DMS53 (cell line): ENCODE measurements around the gene UCP3.

Source experiments
- DNase-seq: peaks from one replicate; lab custom pipeline; 2025; lab: John Stamatoyannopoulos, UW

Gene UCP3

DNA sequence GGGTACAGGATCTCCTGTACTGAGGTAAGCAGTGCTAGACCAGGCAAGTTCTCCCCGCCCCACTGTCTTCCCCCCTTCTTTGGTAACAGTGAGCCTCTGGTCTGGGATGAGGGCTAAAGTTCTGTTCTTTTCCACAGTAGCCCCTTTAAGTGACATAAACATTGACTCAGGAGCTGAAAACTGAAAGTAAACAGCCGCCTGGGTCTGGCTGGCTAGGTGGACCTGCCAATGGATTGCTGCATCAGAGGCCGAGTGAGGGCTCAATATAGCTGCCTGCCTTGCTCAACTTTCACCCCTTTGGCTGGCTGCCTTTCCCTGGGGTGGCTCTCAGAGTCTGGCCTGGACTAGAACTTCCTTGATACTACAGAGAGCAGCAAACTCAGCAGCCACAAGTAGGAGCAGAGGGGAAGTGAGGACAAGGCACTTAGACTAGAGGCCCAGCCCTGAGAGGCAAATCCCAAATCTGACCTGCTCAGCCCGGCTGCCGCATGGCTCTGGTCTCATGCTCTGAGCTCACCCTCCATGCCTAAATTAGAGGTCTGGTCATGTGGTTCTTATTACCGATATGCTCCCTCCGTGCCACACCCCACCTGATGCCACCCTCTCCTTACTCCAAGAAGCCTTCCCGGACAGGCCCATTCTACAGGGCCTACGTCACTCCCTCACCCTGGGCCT is 9.6 kb upstream of the UCP3 start:
- peak; percentile 62 for DNase-seq

DNA sequence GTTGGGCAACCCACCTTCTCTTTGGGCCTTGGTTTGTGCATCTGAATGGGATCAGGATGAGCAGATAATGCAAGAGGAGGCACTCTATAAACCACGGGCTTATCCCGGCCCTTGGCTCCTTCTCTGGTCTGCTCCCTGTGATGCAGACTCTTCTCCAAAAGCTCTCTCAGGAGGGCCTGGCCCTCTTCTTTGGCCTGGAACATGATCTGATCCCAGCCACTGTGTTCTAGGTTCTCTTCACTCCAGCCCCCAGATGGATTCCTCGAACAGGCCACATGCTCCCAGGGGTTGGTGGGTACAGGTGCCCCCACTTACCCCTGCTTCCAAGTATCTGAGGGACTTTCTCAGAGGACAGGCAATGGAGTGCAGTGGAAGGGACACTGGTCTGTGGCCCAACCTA is 8.7 kb upstream of the UCP3 start:
- DNase-seq, result no peak

- no peak for DNase-seq
Observed at GRCh38 chr11:74015919-74016684, 7.2 kb upstream of the UCP3 start.

DNA sequence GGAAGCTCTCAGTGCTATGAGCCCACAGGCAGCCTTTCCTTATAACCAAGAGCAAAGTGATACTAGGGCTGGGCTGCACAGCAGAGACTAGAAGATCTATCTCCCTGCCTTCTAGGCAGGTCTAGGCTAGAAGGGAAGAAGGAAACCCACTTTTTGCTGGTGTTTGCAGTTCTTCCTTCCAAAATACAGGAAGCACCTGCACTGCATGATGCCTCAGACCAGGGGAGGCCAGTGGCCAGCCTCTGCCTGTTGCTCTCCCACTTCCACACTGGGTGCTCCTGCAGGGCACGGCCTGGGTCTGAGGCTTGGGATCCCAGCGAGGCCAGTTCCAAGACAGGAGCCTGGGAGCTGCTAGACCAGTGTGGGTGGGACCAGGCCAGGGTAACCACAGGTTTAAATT is 6.0 kb upstream of the UCP3 start:
- no peak for DNase-seq

GRCh38 chr11:74013141-74013540 is 4.3 kb upstream of the UCP3 start:
- DNase-seq, result no peak

GRCh38 chr11:74012074-74012809 is 3.4 kb upstream of the UCP3 start:
- DNase-seq, result no peak

GRCh38 chr11:74011360-74012073 is 2.6 kb upstream of the UCP3 start:
- no peak for DNase-seq

DNA sequence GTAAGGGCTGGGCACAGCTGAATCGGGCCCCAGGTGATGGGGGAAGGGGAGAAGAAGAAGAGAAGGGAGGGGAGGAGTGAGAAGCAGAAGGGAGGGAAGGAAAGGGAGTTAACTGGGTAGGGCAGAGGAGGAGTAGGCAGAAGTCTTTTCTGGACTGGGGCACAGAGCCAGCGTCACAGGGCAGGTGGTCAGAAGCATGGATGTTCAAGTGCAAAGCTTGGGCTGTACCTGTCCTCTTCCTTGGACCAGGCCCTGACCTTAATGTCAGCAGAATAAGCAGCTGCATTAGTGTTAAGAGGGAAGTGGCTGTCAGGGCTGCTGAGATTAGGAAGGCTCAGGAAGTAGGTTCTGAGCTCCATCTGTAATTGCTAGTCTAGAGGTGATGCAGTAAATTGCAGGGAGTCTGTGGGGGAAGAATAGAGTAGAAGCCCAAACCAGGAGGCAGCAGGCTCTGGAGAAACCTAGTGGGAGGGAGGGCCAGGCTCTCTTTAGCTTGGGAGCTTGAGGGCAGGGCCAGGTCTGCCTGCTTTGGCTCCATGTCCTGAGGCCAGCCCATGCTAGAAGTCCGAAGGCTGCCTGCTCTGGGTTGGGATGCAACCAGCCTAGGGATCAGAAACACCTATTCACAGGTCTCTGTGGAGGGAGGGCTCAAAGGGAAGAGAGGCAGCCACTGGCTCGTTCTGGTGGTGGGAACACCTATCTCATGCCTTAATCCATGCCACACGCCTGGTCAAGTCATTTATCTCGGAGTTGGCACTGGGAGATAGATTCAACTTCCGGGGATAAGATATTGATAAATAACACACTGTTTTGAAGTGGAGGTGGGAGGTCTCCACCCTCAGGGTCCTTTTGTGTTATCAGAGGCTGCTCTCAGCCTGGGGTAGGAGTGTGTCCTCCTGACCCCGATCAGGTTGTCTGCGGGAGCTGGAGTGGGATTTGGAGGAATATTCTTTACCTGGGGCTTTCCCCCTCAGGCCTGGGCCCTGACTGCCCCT is 1.7 kb upstream of the UCP3 start:
- DNase-seq, result peak; percentile 62

DNA sequence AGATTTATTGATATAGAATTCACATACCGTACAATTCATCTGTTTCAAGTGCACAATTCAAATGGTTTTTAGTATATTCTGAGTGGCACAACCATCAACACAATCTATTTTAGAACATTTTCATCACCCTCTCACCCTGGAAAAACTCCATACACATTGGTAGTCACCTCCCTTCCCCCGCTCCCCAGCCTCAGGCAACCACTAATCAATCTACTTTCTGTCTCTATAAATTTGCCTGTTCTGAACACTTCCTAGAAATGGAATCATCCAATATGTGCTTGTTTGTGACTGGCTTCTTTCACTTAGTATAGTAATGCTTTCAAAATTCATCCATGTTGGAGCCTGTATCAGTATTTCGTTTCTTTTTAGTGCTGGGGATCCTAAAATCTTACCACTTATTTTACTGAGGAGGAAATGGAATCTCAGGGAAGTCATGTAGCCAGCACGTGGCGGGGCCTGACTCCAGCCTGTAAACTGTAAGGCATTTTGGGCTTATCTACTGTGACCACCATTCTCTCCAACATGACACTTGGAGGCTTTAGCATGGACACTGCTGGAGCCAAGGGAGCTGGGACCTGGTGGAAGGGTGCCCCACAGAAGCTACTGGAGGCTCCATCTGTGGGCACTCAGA is 905 bp upstream of the UCP3 start:
- no peak for DNase-seq

GRCh38 chr11:74009230-74009547 is 304 bp upstream of the UCP3 start:
- no peak for DNase-seq

DNA sequence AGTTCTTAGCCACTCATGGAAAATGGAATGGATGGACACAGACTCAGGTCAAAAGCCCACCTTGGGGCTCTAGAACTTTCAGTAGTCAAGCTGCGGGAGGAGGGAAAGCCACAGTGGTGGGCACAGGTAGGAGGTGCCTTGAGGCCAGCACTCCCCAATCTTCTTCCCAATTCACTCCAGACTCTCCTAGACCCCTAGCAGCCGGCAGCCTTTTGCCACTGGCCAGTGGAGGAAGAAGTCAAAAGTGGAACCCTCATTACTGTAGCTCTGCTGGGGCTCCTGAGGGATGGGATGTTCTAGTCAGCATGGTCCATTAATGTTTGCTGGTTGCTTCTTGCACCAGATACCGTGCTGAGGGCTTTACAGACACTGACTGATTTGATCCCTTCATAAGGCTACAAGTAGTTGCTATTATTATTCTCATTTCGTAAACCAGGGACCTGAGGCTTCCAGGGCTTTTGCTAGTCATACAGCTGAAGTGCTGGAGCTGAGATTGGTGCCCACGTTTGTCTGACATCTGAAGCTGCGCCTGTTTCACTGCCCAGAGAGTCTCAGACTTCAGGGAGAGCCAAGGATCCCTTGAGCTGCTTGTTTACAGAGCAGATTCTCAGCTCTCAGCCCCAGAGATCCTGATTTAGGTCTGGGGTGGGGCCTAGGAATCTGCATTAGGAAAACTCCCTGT is 1.1 kb downstream of the UCP3 start:
- DNase-seq, result no peak

GRCh38 chr11:74006743-74007304 is 2.1 kb downstream of the UCP3 start:
- no peak for DNase-seq

GRCh38 chr11:74005721-74006517 is 3.0 kb downstream of the UCP3 start:
- no peak for DNase-seq

DNA sequence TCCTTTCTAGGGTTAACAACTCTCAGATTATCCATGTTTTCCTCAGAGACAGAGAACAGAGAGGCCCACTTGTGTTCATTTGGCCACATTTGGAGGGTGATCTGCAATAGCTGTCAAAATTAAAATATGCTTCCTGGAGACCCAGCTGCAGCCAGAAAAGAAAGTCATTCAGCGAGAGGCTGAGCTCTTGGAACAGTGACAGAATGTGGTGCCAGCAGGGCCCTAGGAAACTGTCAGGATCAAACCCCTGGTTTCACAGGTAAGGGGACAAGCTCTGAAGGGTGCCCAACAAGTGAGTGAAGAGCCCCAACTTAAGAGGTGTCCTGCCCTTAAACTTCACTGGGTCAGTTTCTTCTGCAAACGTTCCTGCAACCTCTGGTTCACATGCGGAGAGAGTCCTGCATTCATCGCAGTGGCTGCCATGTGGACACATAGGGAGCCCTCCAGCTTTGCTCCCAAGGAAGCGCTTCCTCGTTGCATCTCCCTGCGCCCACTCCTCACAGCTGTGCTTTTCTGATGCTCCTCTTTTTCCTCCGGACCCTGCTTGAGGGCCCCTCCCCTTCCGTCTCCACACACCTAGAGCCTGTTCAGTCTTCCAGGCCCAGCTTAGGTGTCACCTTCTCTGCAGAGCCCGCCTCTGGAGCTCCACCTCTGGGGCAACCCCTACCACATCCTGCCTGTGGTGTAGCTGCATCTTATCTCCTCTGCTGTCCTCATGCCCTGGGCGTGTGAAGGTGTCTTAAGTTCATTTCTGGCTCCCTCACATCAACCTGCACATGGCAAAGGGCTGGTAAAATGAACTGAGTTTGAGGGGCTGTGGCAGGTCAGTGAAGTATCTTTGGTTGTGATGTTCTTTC is 3.9 kb downstream of the UCP3 start:
- DNase-seq, result no peak

GRCh38 chr11:74004046-74004695 is 4.7 kb downstream of the UCP3 start:
- DNase-seq, result no peak

DNA sequence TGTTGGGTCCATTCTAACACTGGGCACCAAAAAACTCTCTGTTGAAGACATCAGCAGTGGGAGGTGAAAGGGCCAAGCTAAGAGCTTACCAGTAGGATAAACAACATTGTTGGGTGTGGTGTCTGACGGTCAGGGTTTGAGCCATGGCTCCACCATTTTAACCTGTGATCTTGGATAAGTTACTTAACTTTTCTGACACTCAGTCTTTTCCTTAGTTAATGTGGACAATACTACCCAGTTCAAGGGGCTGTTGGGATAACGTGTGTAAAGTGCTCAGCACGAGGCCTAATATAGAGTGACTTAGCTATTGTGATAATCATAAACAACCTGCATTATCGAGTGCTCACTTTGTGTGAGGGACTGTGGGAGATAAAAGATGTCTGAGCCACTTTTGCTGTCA is 6.1 kb downstream of the UCP3 start:
- DNase-seq, result no peak

DNA sequence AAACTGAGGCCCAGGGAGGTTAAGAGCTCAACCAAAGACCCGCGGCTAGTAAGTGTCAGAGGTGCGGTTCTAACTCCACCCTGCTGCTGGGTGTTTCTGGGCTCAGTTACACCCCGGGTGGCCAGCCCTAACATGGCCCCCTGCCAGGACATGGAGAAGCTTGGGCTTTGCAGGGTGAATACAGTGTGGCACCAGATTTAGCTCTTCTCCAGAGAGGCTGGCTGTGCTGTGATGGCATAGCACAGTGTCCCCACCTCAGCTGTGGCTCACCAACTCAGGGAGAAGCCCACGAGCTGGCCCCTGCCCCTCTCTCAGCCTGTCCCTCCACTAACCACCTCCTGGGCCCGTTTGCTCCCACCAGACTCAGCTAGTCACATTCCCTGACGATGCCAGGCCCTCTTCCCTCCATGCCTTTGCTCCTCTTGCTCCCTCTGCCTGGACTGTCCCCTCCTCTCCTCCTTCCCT is 7.0 kb downstream of the UCP3 start:
- DNase-seq, result no peak
